ENCODE results near the gene ZNF579. TPM values are rescaled to one million over a fixed set of nuclear protein-coding genes. Genes with fewer than 3 reads are reported as not detected.

Gene ZNF579
- total RNA-seq, 1 donor from 2014 or later: 35.0 TPM

DNA sequence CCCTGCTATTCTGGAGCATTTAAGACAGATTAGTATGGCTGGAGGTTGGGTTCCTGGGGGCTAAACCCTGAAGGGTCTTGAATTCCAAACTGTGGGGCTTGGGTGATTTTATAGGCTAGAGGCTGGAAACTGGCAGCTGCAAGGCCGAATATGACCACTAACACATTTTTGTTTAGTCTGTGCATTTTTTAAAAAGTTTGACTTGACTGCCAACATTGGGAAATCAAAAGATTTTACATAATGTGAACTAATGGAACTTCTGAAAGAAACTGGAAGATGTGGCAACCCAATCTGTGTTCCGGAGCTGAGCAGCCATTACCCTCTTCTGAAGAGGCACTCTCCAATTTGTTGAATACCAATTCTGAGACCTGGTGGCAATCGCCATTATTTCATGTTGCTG lies 38.6 kb upstream of the ZNF579 start:
- Mint-ChIP-seq H3K4me1 (peaks cover 9% of the 10 kb centered on the region), H3K27ac (no peak overlapping the region), H3K4me3 (no peak overlapping the region), H3K27me3 (ENCODE audit: low read depth) (no peaks in the 10 kb centered on the region), H3K9me3 (no peaks in the 10 kb centered on the region), H3K36me3 (peaks cover 23% of the 10 kb centered on the region)
- no peak for DNase-seq (ENCODE audit: low spot score in 2 of 2, unreplicated experiment in 2 of 2)
- TF ChIP-seq, protein P1, sequence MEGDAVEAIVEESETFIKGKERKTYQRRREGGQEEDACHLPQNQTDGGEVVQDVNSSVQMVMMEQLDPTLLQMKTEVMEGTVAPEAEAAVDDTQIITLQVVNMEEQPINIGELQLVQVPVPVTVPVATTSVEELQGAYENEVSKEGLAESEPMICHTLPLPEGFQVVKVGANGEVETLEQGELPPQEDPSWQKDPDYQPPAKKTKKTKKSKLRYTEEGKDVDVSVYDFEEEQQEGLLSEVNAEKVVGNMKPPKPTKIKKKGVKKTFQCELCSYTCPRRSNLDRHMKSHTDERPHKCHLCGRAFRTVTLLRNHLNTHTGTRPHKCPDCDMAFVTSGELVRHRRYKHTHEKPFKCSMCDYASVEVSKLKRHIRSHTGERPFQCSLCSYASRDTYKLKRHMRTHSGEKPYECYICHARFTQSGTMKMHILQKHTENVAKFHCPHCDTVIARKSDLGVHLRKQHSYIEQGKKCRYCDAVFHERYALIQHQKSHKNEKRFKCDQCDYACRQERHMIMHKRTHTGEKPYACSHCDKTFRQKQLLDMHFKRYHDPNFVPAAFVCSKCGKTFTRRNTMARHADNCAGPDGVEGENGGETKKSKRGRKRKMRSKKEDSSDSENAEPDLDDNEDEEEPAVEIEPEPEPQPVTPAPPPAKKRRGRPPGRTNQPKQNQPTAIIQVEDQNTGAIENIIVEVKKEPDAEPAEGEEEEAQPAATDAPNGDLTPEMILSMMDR (IDR thresholded peaks at IDR 0.05; ENCODE audit: unreplicated experiment): no peak

- Mint-ChIP-seq H3K4me1 (peaks cover 3% of the 10 kb centered on the region), H3K4me3 (no peak overlapping the region), H3K36me3 (peaks cover 21% of the 10 kb centered on the region), H3K9me3 (no peaks in the 10 kb centered on the region), H3K27ac (no peak overlapping the region), H3K27me3 (ENCODE audit: low read depth) (no peaks in the 10 kb centered on the region)
- no peak for DNase-seq (ENCODE audit: low spot score in 2 of 2, unreplicated experiment in 2 of 2)
- TF ChIP-seq, protein P1 (IDR thresholded peaks at IDR 0.05; ENCODE audit: unreplicated experiment): no peak
These were observed 37.8 kb upstream of the ZNF579 start for GRCh38 chr19:55618426-55618825.

- Mint-ChIP-seq H3K9me3 (no peaks in the 10 kb centered on the region), H3K4me3 (no peak overlapping the region), H3K27ac (no peak overlapping the region), H3K4me1 (no peaks in the 10 kb centered on the region), H3K36me3 (peaks cover 26% of the 10 kb centered on the region), H3K27me3 (ENCODE audit: low read depth) (no peaks in the 10 kb centered on the region)
- TF ChIP-seq, protein P1 (IDR thresholded peaks at IDR 0.05; ENCODE audit: unreplicated experiment): no peak
- no peak for DNase-seq (ENCODE audit: low spot score in 2 of 2, unreplicated experiment in 2 of 2)
These were observed 36.8 kb upstream of the ZNF579 start for GRCh38 chr19:55617426-55617825.

DNA sequence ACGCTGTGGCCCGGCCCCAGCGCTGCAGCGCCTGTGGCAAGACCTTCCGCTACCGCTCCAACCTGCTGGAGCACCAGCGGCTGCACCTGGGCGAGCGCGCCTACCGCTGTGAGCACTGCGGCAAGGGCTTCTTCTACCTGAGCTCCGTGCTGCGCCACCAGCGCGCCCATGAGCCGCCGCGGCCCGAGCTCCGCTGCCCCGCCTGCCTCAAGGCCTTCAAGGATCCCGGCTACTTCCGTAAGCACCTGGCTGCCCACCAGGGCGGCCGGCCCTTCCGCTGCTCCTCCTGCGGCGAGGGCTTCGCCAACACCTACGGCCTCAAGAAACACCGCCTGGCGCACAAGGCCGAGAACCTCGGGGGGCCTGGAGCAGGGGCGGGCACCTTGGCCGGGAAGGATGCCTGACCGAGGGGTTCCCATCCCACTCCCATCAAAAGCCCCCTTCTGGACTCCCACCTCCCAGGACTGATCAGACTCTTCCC lies 35.8 kb upstream of the ZNF579 start:
- TF ChIP-seq, protein P1 (IDR thresholded peaks at IDR 0.05; ENCODE audit: unreplicated experiment): no peak
- no peak overlapping the region for H3K27ac Mint-ChIP-seq
- DNase-seq (ENCODE audit: low spot score in 2 of 2, unreplicated experiment in 2 of 2): no peak
- H3K36me3 Mint-ChIP-seq: peaks cover 26% of the 10 kb centered on the region
- no peaks in the 10 kb centered on the region for H3K9me3 Mint-ChIP-seq
- no peak overlapping the region for H3K4me3 Mint-ChIP-seq
- no peaks in the 10 kb centered on the region for H3K4me1 Mint-ChIP-seq
- H3K27me3 Mint-ChIP-seq (ENCODE audit: low read depth): no peaks in the 10 kb centered on the region

- Mint-ChIP-seq H3K4me1 (no peaks in the 10 kb centered on the region), H3K36me3 (peaks cover 29% of the 10 kb centered on the region), H3K27ac (no peak overlapping the region), H3K4me3 (no peak overlapping the region), H3K9me3 (no peaks in the 10 kb centered on the region), H3K27me3 (ENCODE audit: low read depth) (no peaks in the 10 kb centered on the region)
- TF ChIP-seq, protein P1 (IDR thresholded peaks at IDR 0.05; ENCODE audit: unreplicated experiment): no peak
- no peak for DNase-seq (ENCODE audit: low spot score in 2 of 2, unreplicated experiment in 2 of 2)
These were observed 35.1 kb upstream of the ZNF579 start for GRCh38 chr19:55615543-55616394.
